ENCODE data around the gene SNX7.
A peak's percentile ranks its signal among the peaks of the same experiment; 100 is the strongest.

SNX7 gene

GRCh38 chr1:98697781-98698180 is 36.3 kb downstream of the SNX7 start:
- no peak for DNase-seq

- DNase-seq, result no peak
Measured at GRCh38 chr1:98698625-98699024, 37.1 kb downstream of the SNX7 start.

GRCh38 chr1:98700228-98700627 is 38.7 kb downstream of the SNX7 start:
- DNase-seq, result no peak

- DNase-seq, result no peak
Measured at GRCh38 chr1:98702976-98703375, 41.5 kb downstream of the SNX7 start.

- DNase-seq, result no peak
Measured at GRCh38 chr1:98704474-98704873, 43.0 kb downstream of the SNX7 start.

- DNase-seq, result no peak
Measured at GRCh38 chr1:98704971-98705370, 43.5 kb downstream of the SNX7 start.

GRCh38 chr1:98705591-98705990 is 44.1 kb downstream of the SNX7 start:
- DNase-seq, result no peak

GRCh38 chr1:98706173-98706843 is 44.8 kb downstream of the SNX7 start:
- DNase-seq, result no peak

GRCh38 chr1:98707556-98707955 is 46.0 kb downstream of the SNX7 start:
- DNase-seq, result no peak

GRCh38 chr1:98709906-98710305 is 48.4 kb downstream of the SNX7 start:
- no peak for DNase-seq

- DNase-seq, result no peak
Measured at GRCh38 chr1:98723574-98723973, 62.1 kb downstream of the SNX7 start.

GRCh38 chr1:98732985-98733781 is 71.7 kb downstream of the SNX7 start:
- no peak for DNase-seq

- no peak for DNase-seq
Measured at GRCh38 chr1:98733782-98734112, 72.2 kb downstream of the SNX7 start.

GRCh38 chr1:98735756-98736155 is 74.2 kb downstream of the SNX7 start:
- no peak for DNase-seq

- DNase-seq, result no peak
Measured at GRCh38 chr1:98737835-98738234, 76.3 kb downstream of the SNX7 start.

GRCh38 chr1:98739762-98740161 is 78.2 kb downstream of the SNX7 start:
- DNase-seq, result no peak

- DNase-seq, result no peak
Measured at GRCh38 chr1:98741164-98741563, 79.6 kb downstream of the SNX7 start.

- DNase-seq, result peak in 1 of 2 experiments; percentile 19
Measured at GRCh38 chr1:98749152-98749756, 87.7 kb downstream of the SNX7 start.

GRCh38 chr1:98754176-98754575 is 92.7 kb downstream of the SNX7 start:
- no peak for DNase-seq

GRCh38 chr1:98761219-98761865 is 99.8 kb downstream of the SNX7 start:
- DNase-seq, result no peak

- no peak for DNase-seq
Measured at GRCh38 chr1:98763488-98764150, 102.1 kb downstream of the SNX7 start.

GRCh38 chr1:98764485-98764884 is 103.0 kb downstream of the SNX7 start:
- no peak for DNase-seq

- no peak for DNase-seq
Measured at GRCh38 chr1:98766255-98766654, 104.7 kb downstream of the SNX7 start.
